Smooth muscle cell (in vitro differentiated cells): Measurements from ENCODE around the gene TBC1D20. TPM values are rescaled to one million over a fixed set of nuclear protein-coding genes. Genes with fewer than 3 reads are reported as not detected.

Source experiments
- DNase-seq: peaks from one replicate; lab custom pipeline; 2025; ENCODE audit not compliant: unreplicated experiment; lab: John Stamatoyannopoulos, UW
- H2AFZ ChIP-seq: fragments of 200-600 bp; sonication (generic); 2 replicates; pipeline ENCODE4 v1.6.0; 2016; ENCODE audit warnings: antibody characterized with exemption, low read depth, mild to moderate bottlenecking
- H3F3A ChIP-seq: fragments of 200-600 bp; sonication (generic); 2 replicates; pipeline ENCODE4 v1.6.0; 2017; ENCODE audit warnings: antibody characterized with exemption, low read depth
- H3K27ac ChIP-seq: fragments of 200-600 bp; sonication (generic); 2 replicates; pipeline ENCODE4 v1.5.1; 2016; ENCODE audit warnings: low read depth, mild to moderate bottlenecking
- H3K27me3 ChIP-seq: fragments of 200-600 bp; sonication (generic); 2 replicates; pipeline ENCODE4 v1.6.1; 2016; ENCODE audit warnings: low read depth, mild to moderate bottlenecking
- H3K36me3 ChIP-seq: fragments of 200-600 bp; sonication (generic); 2 replicates; pipeline ENCODE4 v1.5.1; 2016; ENCODE audit warnings: low read depth
- H3K4me1 ChIP-seq: fragments of 200-600 bp; sonication (generic); 2 replicates; pipeline ENCODE4 v1.5.1; 2016; ENCODE audit warnings: low read depth
- H3K4me2 ChIP-seq: fragments of 200-600 bp; sonication (generic); 2 replicates; pipeline ENCODE4 v1.6.0; 2016; ENCODE audit warnings: mild to moderate bottlenecking
- H3K4me3 ChIP-seq: fragments of 200-600 bp; sonication (generic); 2 replicates; pipeline ENCODE4 v1.5.1; 2016; ENCODE audit warnings: mild to moderate bottlenecking
- H3K79me2 ChIP-seq: fragments of 200-600 bp; sonication (generic); 2 replicates; pipeline ENCODE4 v1.6.0; 2016; ENCODE audit warnings: low read depth, mild to moderate bottlenecking
- H3K9ac ChIP-seq: fragments of 200-600 bp; sonication (generic); 2 replicates; pipeline ENCODE4 v1.6.0; 2016; ENCODE audit warnings: low read depth
- H3K9me3 ChIP-seq: fragments of 200-600 bp; sonication (generic); replicated peaks from 2 replicates; pipeline ENCODE4 v1.5.1; 2016; ENCODE audit warnings: low read depth
- H4K20me1 ChIP-seq: fragments of 200-600 bp; sonication (generic); 2 replicates; pipeline ENCODE4 v1.6.0; 2016; ENCODE audit warnings: low read depth
- CTCF ChIP-seq: fragments of 200-600 bp; sonication (generic); IDR thresholded peaks from 2 replicates; pipeline ENCODE4 v1.5.1; 2017; ENCODE audit warnings: borderline replicate concordance, mild to moderate bottlenecking, antibody characterized with exemption; ENCODE audit not compliant: insufficient read depth, poor library complexity, severe bottlenecking
- WGBS: methylation state at CpG from one replicate; pipeline ENCODE4 v1.1.7; 2016; ENCODE audit warnings: low lambda C conversion rate; 5-methylcytosine and 5-hydroxymethylcytosine counted together
- polyA plus RNA-seq: library from polyadenylated mRNA; unstranded; fragments of >200 nt; fragmentation: Nextera tagmentation; extraction: Ambion mirVana; gene quantifications from 2 replicates; pipeline ENCODE4 v1.2.1, GENCODE V29; 2016
- total RNA-seq: library from RNA; depleted of rRNA; stranded (reverse); fragments of >200 nt; gene quantifications from 2 replicates; pipeline ENCODE4 v1.2.3, GENCODE V29; 2014

The TBC1D20 gene
- total and polyA plus RNA-seq, 2 experiments from 2014 or later = 41.6 to 41.9 TPM

GRCh38 chr20:467755-468154 is 5.4 kb upstream of the TBC1D20 start:
- Histone ChIP-seq H3K27ac (no peak overlapping the region), H3K4me3 (no peak overlapping the region), H3K79me2 (no peaks in the 10 kb centered on the region), H3K4me1 (no peaks in the 10 kb centered on the region), H3K36me3 (no peaks in the 10 kb centered on the region), H3K9ac (no peak overlapping the region), H3K4me2 (no peak overlapping the region), H2AFZ (no peak overlapping the region), H3K9me3 (no peaks in the 10 kb centered on the region), H3K27me3 (no peaks in the 10 kb centered on the region), H3F3A (no peaks in the 10 kb centered on the region), H4K20me1 (no peaks in the 10 kb centered on the region)
- DNase-seq = no peak
- TF ChIP-seq CTCF = no peak
- WGBS = 88% methylated on average over 7 of the region's 7 CpGs

DNA sequence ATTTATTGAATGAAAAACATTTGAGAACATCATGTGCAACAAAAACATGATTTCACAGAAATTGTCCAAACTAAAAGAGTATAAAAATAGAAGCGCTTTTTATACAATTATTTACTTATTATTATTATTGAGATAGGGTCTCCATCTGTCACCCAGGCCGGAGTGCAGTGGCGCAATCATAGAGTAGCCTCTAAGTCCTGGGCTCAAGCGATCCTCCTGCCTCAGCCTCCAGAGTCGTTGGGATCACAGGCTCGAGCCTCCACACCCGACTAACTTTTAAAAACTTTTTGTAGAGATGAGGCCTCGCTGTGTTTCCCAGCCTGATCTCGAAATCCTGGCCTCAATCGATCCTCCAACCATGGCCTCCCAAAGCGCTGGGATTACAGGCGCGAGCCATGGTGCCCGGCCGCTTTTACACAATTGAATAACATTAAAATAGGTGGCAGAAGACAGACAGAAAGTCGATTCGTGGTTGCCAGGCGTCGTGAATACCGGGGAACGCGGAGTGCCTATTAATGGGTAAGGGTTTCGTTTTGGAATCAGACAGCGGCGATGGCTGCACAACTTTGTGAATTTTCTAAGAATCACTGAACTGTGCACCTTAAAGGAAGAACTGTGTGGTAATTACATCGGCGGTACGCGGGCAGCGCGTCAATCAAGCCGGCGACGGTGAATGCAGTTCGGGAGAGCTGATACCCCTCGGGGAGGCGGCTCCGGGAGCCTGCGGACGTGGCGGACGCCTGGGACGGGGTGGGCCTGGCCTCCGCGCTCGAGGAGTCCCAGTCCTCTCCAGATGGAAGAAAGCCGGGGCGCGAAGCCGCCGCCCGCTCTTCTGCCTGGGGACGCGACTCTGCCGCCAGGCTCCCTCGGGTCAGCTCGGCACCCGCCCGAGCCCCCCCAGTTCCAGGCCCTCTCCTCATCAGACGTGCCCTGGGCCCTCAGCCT is 807 bp downstream of the TBC1D20 start:
- H4K20me1 ChIP-seq = peaks cover 51% of the 10 kb centered on the region
- H2AFZ ChIP-seq = peak overlapping the region; percentile 20
- peak overlapping the region; percentile 90 for H3K27ac ChIP-seq
- peak overlapping the region; percentile 93 for H3K4me2 ChIP-seq
- no peaks in the 10 kb centered on the region for H3K27me3 ChIP-seq
- H3K79me2 ChIP-seq = peaks cover 57% of the 10 kb centered on the region
- DNase-seq = peak; percentile 51
- TF ChIP-seq CTCF = no peak
- peak overlapping the region; percentile 96 for H3K9ac ChIP-seq
- H3K4me3 ChIP-seq = peak overlapping the region; percentile 75
- WGBS = 20% methylated on average over 46 of the region's 60 CpGs
- no peaks in the 10 kb centered on the region for H3K36me3 ChIP-seq
- H3K9me3 ChIP-seq = no peaks in the 10 kb centered on the region
- peaks cover 19% of the 10 kb centered on the region for H3K4me1 ChIP-seq
- peaks cover 5% of the 10 kb centered on the region for H3F3A ChIP-seq

DNA sequence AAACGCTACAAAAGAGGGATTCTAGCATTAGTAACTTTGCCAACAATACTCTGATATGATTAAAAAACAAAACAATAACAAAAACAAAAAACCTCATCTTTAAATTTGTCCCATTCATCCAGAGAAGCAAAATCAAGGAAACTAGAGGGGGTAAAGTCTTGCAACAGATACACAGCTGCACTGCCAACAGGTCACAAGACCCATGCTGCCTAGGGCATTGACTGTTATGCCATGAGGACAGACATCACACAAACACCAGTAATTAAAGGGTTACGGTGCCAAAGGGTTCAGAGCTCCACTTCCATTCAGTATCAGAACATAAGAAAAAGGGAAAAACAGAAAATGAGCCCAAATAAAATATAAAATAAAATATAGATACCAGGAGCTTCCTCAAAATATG is 1.6 kb downstream of the TBC1D20 start:
- Histone ChIP-seq H3K9ac (peak overlapping the region; percentile 96), H3K79me2 (peaks cover 65% of the 10 kb centered on the region), H3K27ac (peak overlapping the region; percentile 90)

More for the DNA sequence above, 1.6 kb downstream of the TBC1D20 start:
- H3K9me3 ChIP-seq = no peaks in the 10 kb centered on the region
- TF ChIP-seq CTCF = no peak
- peak overlapping the region; percentile 75 for H3K4me3 ChIP-seq
- H3K27me3 ChIP-seq = no peaks in the 10 kb centered on the region
- peaks cover 19% of the 10 kb centered on the region for H3K4me1 ChIP-seq
- H3K36me3 ChIP-seq = no peaks in the 10 kb centered on the region
- H4K20me1 ChIP-seq = peaks cover 59% of the 10 kb centered on the region
- no peak overlapping the region for H2AFZ ChIP-seq
- peaks cover 5% of the 10 kb centered on the region for H3F3A ChIP-seq
- peak overlapping the region; percentile 93 for H3K4me2 ChIP-seq
- DNase-seq = no peak
- WGBS = 77% methylated on average over 2 of the region's 2 CpGs
